Measurements from ENCODE around the gene BCLAF1. TPM values are rescaled to one million over a fixed set of nuclear protein-coding genes. Genes with fewer than 3 reads are reported as not detected.

The BCLAF1 gene, protein sequence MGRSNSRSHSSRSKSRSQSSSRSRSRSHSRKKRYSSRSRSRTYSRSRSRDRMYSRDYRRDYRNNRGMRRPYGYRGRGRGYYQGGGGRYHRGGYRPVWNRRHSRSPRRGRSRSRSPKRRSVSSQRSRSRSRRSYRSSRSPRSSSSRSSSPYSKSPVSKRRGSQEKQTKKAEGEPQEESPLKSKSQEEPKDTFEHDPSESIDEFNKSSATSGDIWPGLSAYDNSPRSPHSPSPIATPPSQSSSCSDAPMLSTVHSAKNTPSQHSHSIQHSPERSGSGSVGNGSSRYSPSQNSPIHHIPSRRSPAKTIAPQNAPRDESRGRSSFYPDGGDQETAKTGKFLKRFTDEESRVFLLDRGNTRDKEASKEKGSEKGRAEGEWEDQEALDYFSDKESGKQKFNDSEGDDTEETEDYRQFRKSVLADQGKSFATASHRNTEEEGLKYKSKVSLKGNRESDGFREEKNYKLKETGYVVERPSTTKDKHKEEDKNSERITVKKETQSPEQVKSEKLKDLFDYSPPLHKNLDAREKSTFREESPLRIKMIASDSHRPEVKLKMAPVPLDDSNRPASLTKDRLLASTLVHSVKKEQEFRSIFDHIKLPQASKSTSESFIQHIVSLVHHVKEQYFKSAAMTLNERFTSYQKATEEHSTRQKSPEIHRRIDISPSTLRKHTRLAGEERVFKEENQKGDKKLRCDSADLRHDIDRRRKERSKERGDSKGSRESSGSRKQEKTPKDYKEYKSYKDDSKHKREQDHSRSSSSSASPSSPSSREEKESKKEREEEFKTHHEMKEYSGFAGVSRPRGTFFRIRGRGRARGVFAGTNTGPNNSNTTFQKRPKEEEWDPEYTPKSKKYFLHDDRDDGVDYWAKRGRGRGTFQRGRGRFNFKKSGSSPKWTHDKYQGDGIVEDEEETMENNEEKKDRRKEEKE
- total RNA-seq, result 100 to 1,000 TPM; 106 to 115 TPM
- long read RNA-seq, full-length matches to known transcripts, result 11 of 72 reads
- long read RNA-seq, partial matches to known transcripts, result 57 of 72 reads
- long read RNA-seq, other reads (novel, unspliced or antisense), result 4 of 72 reads

DNA sequence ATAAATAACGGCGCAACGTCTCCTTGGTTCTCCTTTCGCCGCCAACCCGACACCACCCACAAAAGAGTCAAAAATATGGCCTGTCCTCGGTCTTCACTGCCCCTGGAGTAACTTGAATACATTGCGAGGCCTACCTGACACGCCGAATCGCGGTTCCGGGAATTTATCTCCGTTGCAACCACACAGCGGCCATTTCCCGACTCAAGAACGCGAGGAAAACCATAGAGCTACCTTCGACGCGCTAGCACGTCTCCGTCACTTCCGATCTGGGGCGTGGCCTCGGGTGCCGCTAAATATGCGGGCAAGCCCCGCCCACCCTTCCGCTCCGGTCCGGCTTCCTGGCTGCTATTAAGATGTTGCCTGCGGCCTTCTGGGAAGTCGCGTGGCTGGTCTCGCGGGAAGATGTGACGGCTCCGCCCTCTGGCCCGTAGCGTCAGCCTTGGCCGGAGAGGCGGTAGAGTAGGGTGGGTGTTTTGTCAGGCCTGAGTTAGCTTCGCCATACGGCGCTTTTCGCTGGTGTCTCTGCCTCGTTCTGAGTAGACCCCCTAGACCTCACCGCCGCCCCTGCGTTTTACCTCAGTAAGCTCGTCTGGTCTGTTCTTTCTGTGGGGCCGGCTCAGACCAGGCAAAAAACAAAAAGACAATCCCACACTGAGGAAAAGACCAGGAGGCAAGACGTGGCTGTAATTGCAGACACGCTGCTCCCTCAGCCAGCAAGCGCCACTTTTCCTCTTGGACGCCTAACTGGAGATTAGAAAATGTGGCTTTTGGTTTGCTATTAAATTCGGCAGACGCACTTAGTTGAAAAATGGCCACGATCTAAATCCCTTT lies at the start of gene BCLAF1:
Gene BCLAF1, minus strand, starts transcription at position 268 of the 831 bp plus-strand sequence. CDS start 9,980 bp downstream, outside the sequence.
- DNase-seq, result peak; percentile 100
- peak; percentile 87 for ATAC-seq
- intact Hi-C loops (cut with DNase I, micrococcal nuclease), result loop anchor here in 1 of 2 donors (5.0 kb wide), 1 partner anchor 37 kb away; the partner anchor contains the start of gene MTFR2

DNA sequence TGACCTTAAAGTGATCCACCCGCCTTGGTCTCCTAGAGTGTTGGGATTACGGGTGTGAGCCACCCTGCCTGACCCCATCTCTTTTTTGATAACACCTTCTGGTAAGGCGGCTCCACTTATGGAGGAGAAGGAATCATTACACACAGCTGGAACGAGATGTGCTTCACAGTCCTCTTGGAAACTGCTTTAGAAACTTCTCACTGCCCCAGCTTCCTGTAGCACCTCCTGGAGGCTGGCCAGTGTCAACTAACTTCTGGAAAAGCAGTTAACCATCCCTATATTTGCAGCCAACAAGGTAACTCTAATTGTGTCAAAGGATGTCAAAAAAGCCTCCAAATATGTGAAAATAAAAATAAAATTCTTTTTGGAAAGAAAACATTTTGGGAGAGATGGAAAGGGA lies 48.8 kb upstream of the BCLAF1 start:
- no peak for DNase-seq
- ATAC-seq, result peak; percentile 37
- intact Hi-C loops (cut with DNase I, micrococcal nuclease), result no loop called here

DNA sequence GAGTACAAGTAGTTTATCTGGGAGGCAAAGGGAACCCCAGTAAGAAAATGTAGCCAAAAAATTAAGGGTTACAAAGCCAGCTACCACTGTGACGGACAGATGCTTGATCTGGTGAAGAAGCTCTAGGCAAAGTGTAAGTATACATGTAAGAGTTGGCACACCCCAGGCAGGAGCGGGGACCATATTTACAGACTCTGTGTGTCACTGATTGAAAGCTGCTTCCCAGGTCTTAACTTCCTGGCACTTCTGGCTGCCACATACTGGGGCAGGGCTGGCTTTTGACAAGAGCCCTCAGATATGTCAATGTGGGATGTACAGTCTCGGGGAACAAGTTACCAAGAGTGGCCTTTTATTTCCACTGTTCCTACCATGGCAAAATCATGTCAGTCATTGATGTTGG lies 48.0 kb upstream of the BCLAF1 start:
- DNase-seq, result no peak
- no peak for ATAC-seq
- intact Hi-C loops (cut with DNase I, micrococcal nuclease), result no loop called here

DNA sequence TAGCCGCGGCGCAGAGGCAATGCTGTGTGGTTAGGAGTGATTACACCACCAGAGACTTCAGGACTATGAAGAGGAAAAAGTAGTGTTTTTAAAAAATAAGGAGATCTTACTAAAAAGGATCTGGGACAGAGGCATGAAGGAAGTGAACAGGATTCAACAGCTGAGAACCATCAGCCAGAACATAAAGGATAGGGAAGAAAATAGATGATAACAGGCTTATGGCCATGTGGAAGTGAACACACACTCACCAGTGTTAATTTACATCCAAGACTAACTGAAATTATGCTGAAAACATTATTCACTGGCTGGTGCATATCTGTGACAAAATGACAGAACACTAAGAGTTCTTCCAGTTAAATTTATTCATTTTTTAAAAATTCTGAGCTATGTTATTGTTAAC lies 47.5 kb upstream of the BCLAF1 start:
- DNase-seq (no peak), ATAC-seq (no peak)
- intact Hi-C loops (cut with DNase I, micrococcal nuclease), result no loop called here

DNA sequence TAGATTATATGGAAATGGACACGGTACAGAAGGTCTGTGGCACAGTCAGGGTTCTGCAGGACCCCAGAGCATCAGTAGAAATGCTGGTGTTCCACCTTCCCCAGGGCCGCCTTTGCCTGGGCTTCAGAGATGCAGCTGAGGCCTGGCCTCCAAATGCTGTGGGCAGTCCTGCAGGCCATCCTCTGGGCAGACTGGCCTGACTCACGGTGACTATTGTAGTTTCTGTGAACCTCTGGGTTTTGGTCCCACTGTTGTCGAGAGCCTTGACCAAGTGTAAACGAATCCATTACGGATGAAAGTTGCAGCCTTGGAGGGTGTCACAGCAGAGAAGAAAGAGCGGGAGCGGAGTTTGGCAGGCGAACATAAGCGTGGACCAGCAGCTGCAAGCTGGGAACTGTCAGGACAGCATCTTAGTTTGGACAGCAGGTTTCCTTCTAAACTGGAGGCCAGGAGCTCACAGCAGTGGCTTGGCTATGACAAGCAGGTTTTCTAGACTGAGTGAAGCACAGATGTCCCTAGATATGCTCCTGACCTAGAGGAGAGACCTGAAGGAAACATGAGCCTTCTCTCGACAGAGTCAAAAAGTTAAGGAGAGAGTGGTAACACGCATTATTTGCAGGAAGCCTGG lies 46.2 kb upstream of the BCLAF1 start:
- intact Hi-C loops (cut with DNase I, micrococcal nuclease), result no loop called here
- no peak for DNase-seq
- ATAC-seq, result no peak

DNA sequence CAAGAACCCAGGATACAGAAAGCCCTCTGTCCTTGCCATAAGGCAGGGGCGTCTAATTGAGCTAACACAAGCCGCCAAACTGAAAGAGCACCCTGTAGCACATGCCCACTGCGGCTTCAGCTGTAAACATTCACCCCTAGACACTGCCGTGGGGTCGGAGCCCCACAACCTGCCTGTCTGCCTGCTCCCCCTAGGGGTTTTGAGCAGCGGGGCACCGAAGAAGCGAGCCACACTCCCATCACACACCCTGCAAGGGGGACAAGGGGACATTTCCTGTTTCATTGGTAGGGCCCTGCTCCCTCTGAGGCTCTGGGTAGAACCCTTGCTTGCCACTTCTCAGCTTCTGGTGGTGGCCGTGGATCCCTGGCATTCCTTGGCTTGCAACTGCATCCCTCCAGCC lies 45.2 kb upstream of the BCLAF1 start:
- no peak for ATAC-seq
- intact Hi-C loops (cut with DNase I, micrococcal nuclease), result no loop called here

DNA sequence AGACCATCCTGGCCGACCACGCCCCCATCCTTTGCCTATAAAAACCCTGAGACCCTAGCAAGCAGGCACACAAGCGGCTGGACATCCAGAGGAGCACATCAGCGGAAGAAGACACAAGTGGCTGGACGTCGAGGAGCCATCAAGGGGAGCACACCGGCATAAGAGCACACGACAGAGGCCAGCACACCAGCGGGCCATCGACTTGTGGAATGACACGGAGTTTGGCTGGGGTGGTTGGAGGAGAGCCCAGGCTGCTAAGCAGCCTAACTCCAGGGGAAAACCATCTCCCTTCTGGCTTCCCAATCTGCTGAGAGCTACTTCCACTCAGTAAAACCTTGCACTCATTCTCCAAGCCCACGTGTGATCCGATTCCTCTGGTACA lies 44.8 kb upstream of the BCLAF1 start:
- intact Hi-C loops (cut with DNase I, micrococcal nuclease), result no loop called here
- DNase-seq (no peak), ATAC-seq (no peak)

More for the DNA sequence above, 45.2 kb upstream of the BCLAF1 start:
- no peak for DNase-seq

DNA sequence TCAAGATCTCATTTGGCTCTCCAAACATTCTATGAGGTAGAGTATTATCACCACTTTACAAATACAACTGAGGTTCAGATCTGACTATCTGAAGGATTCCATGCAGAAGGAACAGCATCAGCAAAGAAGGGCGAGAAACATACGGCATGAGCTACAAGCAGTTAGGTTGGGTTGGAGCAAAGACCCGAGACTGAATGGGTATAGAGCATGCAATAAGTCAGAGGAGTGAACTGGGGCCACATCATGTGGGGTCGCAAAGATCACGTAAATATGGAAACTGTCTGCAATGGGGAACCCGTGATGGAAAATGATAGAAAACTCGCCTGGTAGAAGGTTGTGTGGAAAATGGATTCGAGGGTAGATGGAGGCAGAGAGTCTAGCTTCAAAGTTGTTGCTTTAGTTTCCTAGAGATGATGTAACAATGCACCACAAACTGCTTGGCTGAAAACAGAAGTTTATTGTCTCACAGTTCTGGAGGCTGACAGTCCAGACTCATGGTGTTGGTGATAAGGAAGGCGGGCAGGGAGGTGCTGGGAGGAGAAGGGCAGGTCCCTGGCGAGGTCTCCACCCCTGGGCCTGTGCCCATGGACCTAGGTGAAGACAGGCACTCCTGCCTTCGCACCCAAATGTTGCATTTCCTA lies 44.3 kb upstream of the BCLAF1 start:
- ATAC-seq, result peak; percentile 73
- intact Hi-C loops (cut with DNase I, micrococcal nuclease), result no loop called here

DNA sequence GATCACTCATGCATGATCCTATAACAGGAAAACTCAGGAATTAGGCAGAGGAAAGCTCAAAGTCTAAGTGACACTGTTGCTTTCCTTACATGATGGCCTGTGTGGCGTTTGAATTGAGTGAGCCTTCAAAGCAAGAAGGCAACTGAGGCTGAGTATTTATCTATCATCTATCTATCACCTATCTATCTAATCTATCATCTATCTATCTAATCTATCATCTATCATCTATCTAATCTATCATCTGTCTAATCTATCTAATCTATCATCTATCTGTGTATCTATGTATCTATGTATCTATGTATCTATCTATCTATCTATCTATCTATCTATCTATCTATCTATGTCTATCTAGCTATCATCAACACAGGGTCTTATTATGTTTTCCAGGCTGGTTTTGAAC lies 41.8 kb upstream of the BCLAF1 start:
- DNase-seq (no peak), ATAC-seq (no peak)
- intact Hi-C loops (cut with DNase I, micrococcal nuclease), result no loop called here

More for the DNA sequence above, 44.3 kb upstream of the BCLAF1 start:
- DNase-seq, result no peak

DNA sequence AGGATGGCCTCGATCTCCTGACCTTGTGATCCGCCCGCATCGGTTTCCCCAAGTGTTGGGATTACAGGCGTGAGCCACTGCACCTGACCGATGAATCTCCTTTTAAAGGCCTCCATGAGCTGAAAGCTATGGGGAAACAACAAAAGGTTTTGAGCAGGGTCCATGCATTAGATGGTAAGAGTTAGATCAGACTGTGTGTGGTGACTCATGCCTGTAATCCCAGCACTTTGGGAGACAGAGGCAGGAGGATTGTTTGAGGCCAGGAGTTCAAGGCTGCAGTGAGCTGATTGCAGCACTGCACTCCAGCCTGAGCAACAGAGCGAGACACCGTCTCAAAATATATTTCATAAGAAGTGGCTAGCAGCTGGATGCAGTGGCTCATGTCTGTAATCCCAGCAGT lies 41.0 kb upstream of the BCLAF1 start:
- intact Hi-C loops (cut with DNase I, micrococcal nuclease), result no loop called here
- no peak for DNase-seq
- ATAC-seq, result no peak

DNA sequence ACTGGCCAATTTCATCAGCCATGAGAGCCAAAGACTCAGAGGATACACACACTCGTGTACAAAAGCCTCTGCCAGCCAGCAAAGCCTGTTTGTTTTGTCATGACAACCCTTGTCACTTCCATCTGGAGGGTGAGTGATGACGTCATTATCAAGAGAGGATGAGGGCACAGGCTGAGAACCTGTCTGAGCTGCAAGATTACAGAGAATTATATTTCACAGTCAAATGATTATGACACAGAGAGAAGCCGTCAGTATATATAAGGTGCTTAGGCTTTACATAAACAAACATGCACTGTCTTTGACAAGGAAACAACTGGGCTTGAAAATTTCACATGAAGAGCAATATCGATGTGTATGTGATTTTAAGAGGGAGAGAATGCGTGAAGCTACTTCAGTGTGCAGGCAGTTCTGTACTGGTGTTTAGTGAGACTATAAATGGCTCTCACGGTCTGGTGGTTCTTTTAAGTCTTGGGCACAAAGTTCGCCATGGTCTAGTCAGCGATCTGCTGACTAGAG lies 36.5 kb upstream of the BCLAF1 start:
- intact Hi-C loops (cut with DNase I, micrococcal nuclease), result no loop called here
- ATAC-seq, result no peak
- no peak for DNase-seq

DNA sequence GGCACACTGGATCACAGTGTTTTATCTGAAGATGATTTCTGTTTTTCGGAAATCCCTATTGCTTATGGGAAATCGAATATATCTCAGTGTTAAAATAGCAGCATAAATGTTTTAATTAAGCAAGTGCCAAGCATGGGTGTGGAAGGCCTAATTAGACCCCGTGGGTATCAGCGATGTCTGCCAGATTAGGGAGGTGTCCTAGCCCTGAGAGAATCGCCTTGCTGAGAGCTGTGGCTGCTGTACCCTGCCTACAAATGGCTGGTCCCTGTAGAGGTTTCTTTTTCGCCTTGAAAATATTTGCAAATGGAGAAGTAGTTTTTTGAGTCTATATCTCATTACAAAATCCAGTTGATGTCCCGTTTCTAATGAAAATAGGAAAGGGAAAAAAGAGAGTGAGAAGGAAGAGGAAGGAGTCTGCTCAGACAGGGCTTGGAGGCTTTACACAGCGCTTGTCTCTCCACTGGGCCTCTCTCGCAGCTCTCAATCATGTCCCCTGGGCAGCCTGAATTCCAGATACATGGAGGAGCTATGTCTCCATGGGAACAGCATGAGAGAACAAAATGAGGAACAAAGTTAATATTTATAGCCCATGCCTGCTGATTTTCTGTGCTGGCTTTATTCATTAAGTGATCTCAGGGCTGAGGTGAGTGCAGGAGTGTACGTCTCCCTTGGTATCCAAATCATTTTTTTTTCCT lies 35.2 kb upstream of the BCLAF1 start:
- ATAC-seq, result no peak
- DNase-seq, result no peak
- intact Hi-C loops (cut with DNase I, micrococcal nuclease), result no loop called here

DNA sequence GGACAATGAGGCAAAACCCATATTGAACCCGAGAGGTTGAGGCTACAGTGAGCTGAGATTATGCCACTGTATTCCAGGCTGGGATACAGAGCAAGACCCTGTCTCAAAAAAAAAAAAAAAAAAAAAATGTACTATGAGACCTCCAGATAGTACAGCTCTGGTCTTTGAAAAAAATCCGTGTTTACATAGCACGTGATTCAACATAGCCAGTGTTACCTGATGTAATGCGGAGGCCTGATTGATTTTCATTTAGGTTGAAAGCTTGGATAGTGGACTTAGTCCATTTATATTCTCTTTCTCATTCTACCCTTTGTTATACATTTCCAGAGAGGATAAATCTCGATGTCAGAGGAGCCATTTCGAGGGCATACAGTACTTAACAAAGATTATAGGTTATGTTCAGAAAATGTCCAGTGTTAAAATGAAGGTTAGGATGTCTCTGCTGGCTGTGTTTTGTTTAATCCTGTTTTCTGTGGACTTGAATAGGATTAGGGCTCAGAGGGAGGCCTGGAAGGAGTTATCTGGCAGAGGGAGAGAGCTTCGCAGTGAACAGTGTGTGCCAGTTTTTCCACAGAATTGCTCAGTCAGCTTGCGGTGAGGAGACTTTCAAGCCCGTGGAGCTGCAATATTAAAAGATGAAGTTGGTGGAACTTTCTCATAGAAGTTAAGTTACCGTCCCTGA lies 33.9 kb upstream of the BCLAF1 start:
- intact Hi-C loops (cut with DNase I, micrococcal nuclease), result no loop called here
- ATAC-seq (no peak), DNase-seq (no peak)

DNA sequence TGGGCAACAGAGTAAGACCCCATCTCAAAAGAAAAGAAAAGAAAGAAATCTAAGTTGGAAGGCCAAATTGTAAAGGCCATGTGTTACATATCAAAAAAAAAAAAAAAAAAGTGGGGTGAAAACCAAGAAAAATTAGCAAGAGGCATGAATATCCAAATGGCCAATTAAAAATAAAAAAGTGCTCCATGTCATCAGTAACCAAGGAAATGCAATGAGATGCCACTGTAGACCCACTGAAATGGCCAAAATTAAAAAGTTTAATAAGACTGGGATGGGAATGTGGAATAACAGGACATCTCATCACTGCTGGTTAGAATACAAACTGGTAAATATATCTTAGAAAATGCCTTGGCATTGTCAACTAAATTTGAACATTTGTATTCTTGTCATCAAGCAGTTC lies 30.1 kb upstream of the BCLAF1 start:
- ATAC-seq (no peak), DNase-seq (no peak)
- intact Hi-C loops (cut with DNase I, micrococcal nuclease), result no loop called here

DNA sequence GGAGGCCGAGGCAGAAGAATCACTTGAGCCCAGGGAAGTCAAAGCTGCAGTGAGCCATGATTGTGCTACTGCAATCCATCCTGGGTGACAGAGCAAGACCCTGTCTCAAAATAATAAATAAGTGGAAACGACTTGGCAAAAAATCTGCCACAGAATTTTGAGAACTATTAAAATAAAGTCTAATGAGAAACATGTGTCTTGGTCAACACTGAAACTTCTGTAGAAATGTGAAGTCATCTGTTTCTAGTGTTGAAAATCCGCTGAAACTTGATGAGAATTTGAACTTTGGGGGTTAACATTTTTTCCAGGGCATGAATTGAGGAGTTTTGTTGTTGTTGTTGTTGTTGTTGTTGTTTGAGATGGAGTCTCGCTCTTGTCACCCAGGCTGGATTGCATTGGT lies 29.0 kb upstream of the BCLAF1 start:
- no peak for DNase-seq
- ATAC-seq, result no peak
- intact Hi-C loops (cut with DNase I, micrococcal nuclease), result no loop called here

DNA sequence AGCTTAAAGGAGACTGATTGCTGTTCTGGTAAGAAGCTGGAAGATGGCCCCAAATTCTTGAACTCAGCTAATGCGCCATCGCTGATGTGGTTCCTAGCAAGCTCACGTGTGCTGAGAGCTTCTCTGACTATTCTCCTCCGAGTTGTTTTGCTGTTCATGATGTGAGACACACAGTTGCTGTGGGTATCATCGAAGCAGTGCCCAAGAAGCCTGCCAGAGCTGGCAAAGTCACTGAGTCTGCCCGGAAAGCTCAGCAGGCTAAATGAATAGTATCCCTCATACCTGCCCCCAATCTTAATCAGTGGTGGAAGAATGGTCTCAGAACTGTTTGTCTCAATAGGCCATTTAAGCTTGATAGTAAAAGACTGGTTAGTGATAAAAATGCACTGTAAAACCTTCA lies 28.3 kb upstream of the BCLAF1 start:
- intact Hi-C loops (cut with DNase I, micrococcal nuclease), result no loop called here

More for the DNA sequence above, 28.3 kb upstream of the BCLAF1 start:
- ATAC-seq (no peak), DNase-seq (no peak)

Data from left colon (tissue), 2 donors.